ENCODE results near the gene STIP1.

DNA sequence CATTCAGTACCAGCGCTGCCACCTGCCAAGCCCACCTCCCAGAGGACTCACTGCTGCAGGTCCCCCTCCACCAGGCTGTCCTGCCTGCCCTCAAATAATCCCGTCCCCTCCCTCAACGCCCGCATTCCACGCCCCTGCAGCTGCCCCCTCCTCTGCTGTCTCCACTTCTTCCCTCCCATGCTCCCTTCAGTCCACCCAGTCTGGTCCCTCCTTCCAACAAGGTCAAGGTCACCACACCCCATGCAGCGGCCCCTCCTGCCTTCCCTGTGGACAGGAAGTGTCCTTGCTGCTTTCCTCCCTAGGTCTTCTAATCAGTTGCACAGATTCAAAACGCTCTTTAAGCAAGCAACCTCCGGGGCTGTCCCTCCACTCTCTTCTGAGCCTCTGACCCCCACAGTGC lies 32.2 kb upstream of the STIP1 start:
- TF ChIP-seq, protein P1, sequence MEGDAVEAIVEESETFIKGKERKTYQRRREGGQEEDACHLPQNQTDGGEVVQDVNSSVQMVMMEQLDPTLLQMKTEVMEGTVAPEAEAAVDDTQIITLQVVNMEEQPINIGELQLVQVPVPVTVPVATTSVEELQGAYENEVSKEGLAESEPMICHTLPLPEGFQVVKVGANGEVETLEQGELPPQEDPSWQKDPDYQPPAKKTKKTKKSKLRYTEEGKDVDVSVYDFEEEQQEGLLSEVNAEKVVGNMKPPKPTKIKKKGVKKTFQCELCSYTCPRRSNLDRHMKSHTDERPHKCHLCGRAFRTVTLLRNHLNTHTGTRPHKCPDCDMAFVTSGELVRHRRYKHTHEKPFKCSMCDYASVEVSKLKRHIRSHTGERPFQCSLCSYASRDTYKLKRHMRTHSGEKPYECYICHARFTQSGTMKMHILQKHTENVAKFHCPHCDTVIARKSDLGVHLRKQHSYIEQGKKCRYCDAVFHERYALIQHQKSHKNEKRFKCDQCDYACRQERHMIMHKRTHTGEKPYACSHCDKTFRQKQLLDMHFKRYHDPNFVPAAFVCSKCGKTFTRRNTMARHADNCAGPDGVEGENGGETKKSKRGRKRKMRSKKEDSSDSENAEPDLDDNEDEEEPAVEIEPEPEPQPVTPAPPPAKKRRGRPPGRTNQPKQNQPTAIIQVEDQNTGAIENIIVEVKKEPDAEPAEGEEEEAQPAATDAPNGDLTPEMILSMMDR (IDR thresholded peaks at IDR 0.05) = no peak
- no peak for TF ChIP-seq POLR2A (IDR thresholded peaks at IDR 0.05)
